Thymus (tissue), 11 donors: ENCODE data around the gene TMED10. TPM values are rescaled to one million over a fixed set of nuclear protein-coding genes. Genes with fewer than 3 reads are reported as not detected.
A peak's percentile ranks its signal among the peaks of the same experiment; 100 is the strongest.
"Not testable (repeated sequence)": the region's sequence is repeated elsewhere in the genome, so short reads cannot be mapped to it uniquely, and the experiment has no call there.

Experiments used
- DNase-seq, 9 donors: peaks; one replicate each; pipeline ENCODE4 v3.0.0-alpha.2; 2013; ENCODE audit warnings: low spot score in 9 of 9, low read depth in 6 of 9, missing footprints in 1 of 9
- H3K27ac ChIP-seq, 2 donors: one replicate each; pipeline ENCODE4 v1.5.1; 2013; ENCODE audit warnings: control low read depth in 1 of 2, low read depth in 1 of 2, low read length in 1 of 2, mild to moderate bottlenecking in 1 of 2, moderate library complexity in 1 of 2
- H3K27me3 ChIP-seq, 2 donors: one replicate each; pipeline ENCODE4 v1.5.1; 2013; ENCODE audit warnings: low read length in 1 of 2; ENCODE audit not compliant: control insufficient read depth in 2 of 2, insufficient read depth in 1 of 2
- H3K36me3 ChIP-seq, 2 donors: one replicate each; pipeline ENCODE4 v1.5.1; 2013; ENCODE audit warnings: low read length in 1 of 2, mild to moderate bottlenecking in 1 of 2, moderate library complexity in 1 of 2; ENCODE audit not compliant: control insufficient read depth in 2 of 2, insufficient read depth in 2 of 2
- H3K4me1 ChIP-seq, 2 donors: one replicate each; pipeline ENCODE4 v1.5.1; 2013; ENCODE audit warnings: low read length in 2 of 2; ENCODE audit not compliant: control insufficient read depth in 2 of 2, insufficient read depth in 2 of 2
- H3K4me3 ChIP-seq, 2 donors: one replicate each; pipeline ENCODE4 v1.5.1; 2013; ENCODE audit warnings: low read length in 2 of 2, control low read depth in 1 of 2, mild to moderate bottlenecking in 1 of 2
- H3K9me3 ChIP-seq, 2 donors: one replicate each; pipeline ENCODE4 v1.5.1; 2013; ENCODE audit warnings: low read length in 1 of 2, mild to moderate bottlenecking in 1 of 2; ENCODE audit not compliant: control insufficient read depth in 2 of 2, insufficient read depth in 1 of 2
- WGBS: extraction: QIAGEN DNeasy Blood & Tissue Kit; methylation state at CpG from one replicate; pipeline ENCODE4 v1.1.7; 2013; 5-methylcytosine and 5-hydroxymethylcytosine counted together
- polyA plus RNA-seq: library from polyadenylated mRNA; stranded (reverse); fragments of 200-250 nt; gene quantifications from one replicate; pipeline ENCODE4 v1.2.3, GENCODE V29; 2013
- total RNA-seq: library from RNA; stranded (reverse); fragments of 120-200 nt; gene quantifications from one replicate; pipeline ENCODE4 v1.2.4, GENCODE V29; 2013
- donor health status: healthy.

Gene TMED10
- total and polyA plus RNA-seq, 2 donors = 122 to 146 TPM

- H3K27ac ChIP-seq = no peak overlapping the region
- H3K9me3 ChIP-seq = no peaks in the 10 kb centered on the region
- H3K4me3 ChIP-seq = no peak overlapping the region
- H3K36me3 ChIP-seq = no peaks in the 10 kb centered on the region
- H3K4me1 ChIP-seq = no peaks in the 10 kb centered on the region
- WGBS = 96% methylated on average over 4 of the region's 4 CpGs
- H3K27me3 ChIP-seq = no peaks in the 10 kb centered on the region
- no peak for DNase-seq
Observed at GRCh38 chr14:75188086-75188485, 11.7 kb upstream of the TMED10 start.

GRCh38 chr14:75186953-75187352 is 10.5 kb upstream of the TMED10 start:
- no peak for DNase-seq
- WGBS = 91% methylated on average over 2 of the region's 2 CpGs

GRCh38 chr14:75185251-75186040 is 9.0 kb upstream of the TMED10 start:
- no peak for DNase-seq
- no peak overlapping the region for H3K27ac ChIP-seq
- 96% methylated on average over 7 of the region's 7 CpGs for WGBS
- H3K36me3 ChIP-seq = no peaks in the 10 kb centered on the region
- no peaks in the 10 kb centered on the region for H3K9me3 ChIP-seq
- no peaks in the 10 kb centered on the region for H3K4me1 ChIP-seq
- H3K27me3 ChIP-seq = no peaks in the 10 kb centered on the region
- H3K4me3 ChIP-seq = no peak overlapping the region

More at GRCh38 chr14:75186953-75187352, 10.5 kb upstream of the TMED10 start:
- no peaks in the 10 kb centered on the region for H3K36me3 ChIP-seq
- no peaks in the 10 kb centered on the region for H3K9me3 ChIP-seq
- H3K27me3 ChIP-seq = no peaks in the 10 kb centered on the region
- no peak overlapping the region for H3K4me3 ChIP-seq
- H3K27ac ChIP-seq = no peak overlapping the region
- H3K4me1 ChIP-seq = no peaks in the 10 kb centered on the region

DNA sequence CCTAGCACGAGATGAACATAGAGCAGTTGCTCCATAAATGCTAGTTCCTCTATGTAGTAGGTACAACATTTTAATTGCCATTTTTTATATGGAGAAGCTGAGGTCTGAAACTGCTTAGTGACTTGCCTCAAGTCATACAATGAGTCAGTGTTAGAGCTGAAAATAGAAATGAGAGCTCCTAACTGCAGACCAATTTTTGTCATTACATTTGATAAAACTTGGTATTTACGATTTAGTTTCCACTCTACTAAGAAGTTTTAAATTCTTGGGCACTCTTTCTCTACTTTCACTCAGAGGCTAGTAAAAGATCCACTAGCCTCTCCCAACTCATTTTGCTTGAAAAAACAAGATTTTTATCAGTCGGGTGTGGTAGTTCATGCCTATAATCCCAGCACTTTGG is 8.1 kb upstream of the TMED10 start:
- 91% methylated on average over 3 of the region's 3 CpGs for WGBS
- DNase-seq = no peak
- H3K4me1 ChIP-seq = no peaks in the 10 kb centered on the region
- no peaks in the 10 kb centered on the region for H3K36me3 ChIP-seq
- H3K9me3 ChIP-seq = no peaks in the 10 kb centered on the region
- H3K27me3 ChIP-seq = no peaks in the 10 kb centered on the region
- H3K27ac ChIP-seq = no peak overlapping the region
- H3K4me3 ChIP-seq = no peak overlapping the region

GRCh38 chr14:75184039-75184438 is 7.6 kb upstream of the TMED10 start:
- Histone ChIP-seq H3K4me3 (no peak overlapping the region), H3K36me3 (no peaks in the 10 kb centered on the region), H3K27me3 (no peaks in the 10 kb centered on the region), H3K4me1 (no peaks in the 10 kb centered on the region), H3K27ac (no peak overlapping the region), H3K9me3 (no peaks in the 10 kb centered on the region)
- DNase-seq = no peak
- WGBS = 97% methylated on average over 3 of the region's 3 CpGs

- WGBS = 95% methylated on average over 1 of the region's 1 CpG
- no peaks in the 10 kb centered on the region for H3K4me1 ChIP-seq
- H3K27ac ChIP-seq = no peak overlapping the region
Observed at GRCh38 chr14:75183225-75183624, 6.8 kb upstream of the TMED10 start.

GRCh38 chr14:75182821-75183220 is 6.4 kb upstream of the TMED10 start:
- Histone ChIP-seq H3K4me3 (no peak overlapping the region), H3K36me3 (no peaks in the 10 kb centered on the region), H3K27me3 (no peaks in the 10 kb centered on the region), H3K9me3 (no peaks in the 10 kb centered on the region), H3K27ac (peak overlapping the region in 1 of 2 donors; percentile 17), H3K4me1 (no peaks in the 10 kb centered on the region)
- WGBS = 93% methylated on average over 1 of the region's 1 CpG
- no peak for DNase-seq

More at GRCh38 chr14:75183225-75183624, 6.8 kb upstream of the TMED10 start:
- DNase-seq = no peak
- Histone ChIP-seq H3K9me3 (no peaks in the 10 kb centered on the region), H3K4me3 (no peak overlapping the region), H3K27me3 (no peaks in the 10 kb centered on the region), H3K36me3 (no peaks in the 10 kb centered on the region)

- not testable (repeated sequence) for H3K4me1 ChIP-seq, H3K27ac ChIP-seq, DNase-seq, H3K9me3 ChIP-seq, H3K27me3 ChIP-seq, H3K36me3 ChIP-seq, H3K4me3 ChIP-seq
- WGBS = 95% methylated on average over 11 of the region's 11 CpGs
Observed at GRCh38 chr14:75182163-75182562, 5.8 kb upstream of the TMED10 start.

GRCh38 chr14:75181293-75182062 is 5.1 kb upstream of the TMED10 start:
- peaks cover 0 to 3% of the 10 kb centered on the region in 2 donors for H3K4me1 ChIP-seq
- no peaks in the 10 kb centered on the region for H3K9me3 ChIP-seq
- 98% methylated on average over 1 of the region's 1 CpG for WGBS
- H3K36me3 ChIP-seq = no peaks in the 10 kb centered on the region
- no peaks in the 10 kb centered on the region for H3K27me3 ChIP-seq
- H3K4me3 ChIP-seq = no peak overlapping the region
- no peak for DNase-seq
- no peak overlapping the region for H3K27ac ChIP-seq
